Dermis microvascular lymphatic vessel endothelial cell (primary cell): ENCODE data around the gene ITPKC. TPM values are rescaled to one million over a fixed set of nuclear protein-coding genes. Genes with fewer than 3 reads are reported as not detected.

Experiments
- DNase-seq, 2 donors: peaks; one replicate each; pipeline versions ENCODE4 v3.0.0 to v3.0.0-alpha.2; 2010; ENCODE audit warnings: low read depth in 2 of 2
- total RNA-seq: library from RNA; depleted of rRNA; stranded (reverse); fragments of >200 nt; gene quantifications from 2 replicates; pipeline ENCODE4 v1.2.1, GENCODE V29; 2014

ITPKC gene
- total RNA-seq, 1 donor from 2014 or later: 18.2 TPM

- DNase-seq: no peak
These were observed 69.4 kb downstream of the ITPKC start for GRCh38 chr19:40786060-40787037.

Other genes with a start within 250 kb of the ITPKC start
- gene SHKBP1, start 140.2 kb upstream of the ITPKC start, total RNA-seq: 19.5 and 40.0 TPM in 2 replicates
- gene LTBP4, start 115.7 kb upstream of the ITPKC start, total RNA-seq: 12.3 and 60.8 TPM in 2 replicates
- 6.8 and 10.9 TPM in 2 replicates for gene NUMBL, start 26.5 kb upstream of the ITPKC start, total RNA-seq
- 12.6 and 20.0 TPM in 2 replicates for gene COQ8B, start 226 bp upstream of the ITPKC start, total RNA-seq
- gene ACTMAP, start 33.4 kb downstream of the ITPKC start, total RNA-seq: 0.26 and 0.76 TPM in 2 replicates
- 30.7 and 40.2 TPM in 2 replicates for gene SNRPA, start 34.1 kb downstream of the ITPKC start, total RNA-seq
- not detected in 2 replicates for gene MIA, start 58.4 kb downstream of the ITPKC start, total RNA-seq
- gene RAB4B, start 61.1 kb downstream of the ITPKC start, total RNA-seq: 8.6 and 14.4 TPM in 2 replicates
- gene EGLN2, start 82.1 kb downstream of the ITPKC start, total RNA-seq: 94.1 and 144 TPM in 2 replicates
- gene CYP2A6, start 133.3 kb downstream of the ITPKC start, total RNA-seq: not detected in 2 replicates
- not detected in 2 replicates for gene CYP2A7, start 165.1 kb downstream of the ITPKC start, total RNA-seq